ENCODE measurements around the gene AFAP1L2.

DNA sequence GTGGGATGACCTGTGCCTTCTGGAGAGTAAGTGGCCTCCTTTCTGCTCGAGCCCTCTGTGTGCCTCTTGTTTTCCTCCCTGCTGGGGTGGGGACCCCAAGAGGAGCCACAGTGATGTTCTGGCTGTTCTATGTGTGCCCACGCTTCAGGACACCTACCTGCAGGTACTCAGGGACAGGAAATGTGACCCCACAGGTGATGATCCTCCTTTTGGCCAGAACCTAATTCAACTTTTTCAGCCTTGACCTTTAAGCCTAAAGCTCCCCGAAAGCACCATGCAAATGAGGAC lies 95.0 kb downstream of the AFAP1L2 start:
- TF ChIP-seq, protein P1, sequence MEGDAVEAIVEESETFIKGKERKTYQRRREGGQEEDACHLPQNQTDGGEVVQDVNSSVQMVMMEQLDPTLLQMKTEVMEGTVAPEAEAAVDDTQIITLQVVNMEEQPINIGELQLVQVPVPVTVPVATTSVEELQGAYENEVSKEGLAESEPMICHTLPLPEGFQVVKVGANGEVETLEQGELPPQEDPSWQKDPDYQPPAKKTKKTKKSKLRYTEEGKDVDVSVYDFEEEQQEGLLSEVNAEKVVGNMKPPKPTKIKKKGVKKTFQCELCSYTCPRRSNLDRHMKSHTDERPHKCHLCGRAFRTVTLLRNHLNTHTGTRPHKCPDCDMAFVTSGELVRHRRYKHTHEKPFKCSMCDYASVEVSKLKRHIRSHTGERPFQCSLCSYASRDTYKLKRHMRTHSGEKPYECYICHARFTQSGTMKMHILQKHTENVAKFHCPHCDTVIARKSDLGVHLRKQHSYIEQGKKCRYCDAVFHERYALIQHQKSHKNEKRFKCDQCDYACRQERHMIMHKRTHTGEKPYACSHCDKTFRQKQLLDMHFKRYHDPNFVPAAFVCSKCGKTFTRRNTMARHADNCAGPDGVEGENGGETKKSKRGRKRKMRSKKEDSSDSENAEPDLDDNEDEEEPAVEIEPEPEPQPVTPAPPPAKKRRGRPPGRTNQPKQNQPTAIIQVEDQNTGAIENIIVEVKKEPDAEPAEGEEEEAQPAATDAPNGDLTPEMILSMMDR (IDR thresholded peaks at IDR 0.05): no peak
- no peak for TF ChIP-seq POLR2A (IDR thresholded peaks at IDR 0.05)
